ENCODE measurements around the gene GSTM4. TPM values are rescaled to one million over a fixed set of nuclear protein-coding genes. Genes with fewer than 3 reads are reported as not detected.

GSTM4 gene
- total and polyA plus RNA-seq, 2 experiments from 2014 or later: 12.8 to 12.9 TPM

GRCh38 chr1:109624201-109625010, 31.5 kb upstream of the GSTM4 start:
- Histone ChIP-seq H3K9me2 (ENCODE audit: insufficient read depth) (no peaks in the 10 kb centered on the region), H3K36me3 (ENCODE audit: insufficient read depth) (no peaks in the 10 kb centered on the region), H3K4me1 (ENCODE audit: insufficient read depth) (peaks cover 7% of the 10 kb centered on the region; the same call in 1 of the 2 replicates), H3K79me2 (replicated peaks; ENCODE audit: insufficient read depth) (peaks cover 37% of the 10 kb centered on the region), H3K4me2 (no peak overlapping the region), H3K27me3 (ENCODE audit: insufficient read depth) (no peaks in the 10 kb centered on the region), H4K20me1 (replicated peaks; ENCODE audit: insufficient read depth) (peaks cover 4% of the 10 kb centered on the region; the same call in 1 of the 2 replicates), H3F3A (replicated peaks; ENCODE audit: low read depth) (no peaks in the 10 kb centered on the region), H3K27ac (ENCODE audit: low read depth) (no peak overlapping the region), H3K4me3 (no peak overlapping the region), H2AFZ (no peak overlapping the region)
- H3K9me3 Mint-ChIP-seq: no peaks in the 10 kb centered on the region
- no peak for TF ChIP-seq ZNF331 (CRISPR knock-in tag; IDR thresholded peaks at IDR 0.05; ENCODE audit: low read depth)
- TF ChIP-seq CREB1 (CRISPR knock-in tag; IDR thresholded peaks at IDR 0.05; ENCODE audit: low read depth): no peak
- no peak for TF ChIP-seq ZNF462 (CRISPR knock-in tag; IDR thresholded peaks at IDR 0.05)
- TF ChIP-seq STAT1 (IDR thresholded peaks at IDR 0.05; ENCODE audit: unreplicated experiment): no peak
- TF ChIP-seq NANOG (IDR thresholded peaks at IDR 0.05; ENCODE audit: borderline replicate concordance): no peak
- TF ChIP-seq ETS1 (IDR thresholded peaks at IDR 0.05): no peak
- TF ChIP-seq EZH2phosphoT487 (IDR thresholded peaks at IDR 0.05; ENCODE audit: unreplicated experiment): no peak
- no peak for TF ChIP-seq REST (IDR thresholded peaks at IDR 0.05; ENCODE audit: unreplicated experiment)
- H3K27ac Mint-ChIP-seq: no peak overlapping the region
- H3K4me1 Mint-ChIP-seq: peaks cover 26% of the 10 kb centered on the region
- no peak for ATAC-seq
- H3K27me3 Mint-ChIP-seq (ENCODE audit: insufficient read depth, low read depth, poor library complexity): peaks cover 5% of the 10 kb centered on the region
- H3K4me3 Mint-ChIP-seq: no peak overlapping the region
- H3K36me3 Mint-ChIP-seq (ENCODE audit: low read depth): peaks cover 18% of the 10 kb centered on the region
- DNase-seq (ENCODE audit: low spot score): no peak
